SKM-1 treated with dmso at 0.1 percent for 144 hours (cell line): ENCODE data around the gene PARVA.

ENCODE experiments used
- DNase-seq: peaks from one replicate; lab custom pipeline; 2025; ENCODE audit not compliant: unreplicated experiment; lab: John Stamatoyannopoulos, UW

Gene PARVA

GRCh38 chr11:12524865-12525264 is 147.5 kb downstream of the PARVA start:
- no peak for DNase-seq

- no peak for DNase-seq
These were observed 148.2 kb downstream of the PARVA start for GRCh38 chr11:12525466-12526055.

GRCh38 chr11:12526789-12527188 is 149.4 kb downstream of the PARVA start:
- DNase-seq: no peak

GRCh38 chr11:12528487-12528886 is 151.1 kb downstream of the PARVA start:
- DNase-seq: no peak

GRCh38 chr11:12529041-12529440 is 151.7 kb downstream of the PARVA start:
- no peak for DNase-seq

GRCh38 chr11:12529793-12530192 is 152.4 kb downstream of the PARVA start:
- DNase-seq: no peak

GRCh38 chr11:12531020-12531419 is 153.6 kb downstream of the PARVA start:
- no peak for DNase-seq

- DNase-seq: no peak
These were observed 154.3 kb downstream of the PARVA start for GRCh38 chr11:12531681-12532080.

- DNase-seq: no peak
These were observed 155.2 kb downstream of the PARVA start for GRCh38 chr11:12532580-12532979.

GRCh38 chr11:12534549-12534948 is 157.2 kb downstream of the PARVA start:
- no peak for DNase-seq

- no peak for DNase-seq
These were observed 157.9 kb downstream of the PARVA start for GRCh38 chr11:12535321-12535720.

- DNase-seq: no peak
These were observed 159.2 kb downstream of the PARVA start for GRCh38 chr11:12536566-12536965.

GRCh38 chr11:12537778-12538401 is 160.5 kb downstream of the PARVA start:
- DNase-seq: no peak

GRCh38 chr11:12538889-12539421 is 161.6 kb downstream of the PARVA start:
- DNase-seq: no peak

GRCh38 chr11:12539572-12539971 is 162.2 kb downstream of the PARVA start:
- no peak for DNase-seq

GRCh38 chr11:12540075-12540680 is 162.8 kb downstream of the PARVA start:
- no peak for DNase-seq

GRCh38 chr11:12540913-12541582 is 163.7 kb downstream of the PARVA start:
- DNase-seq: no peak

GRCh38 chr11:12541583-12542151 is 164.3 kb downstream of the PARVA start:
- DNase-seq: no peak

GRCh38 chr11:12542186-12542935 is 165.0 kb downstream of the PARVA start:
- DNase-seq: no peak

GRCh38 chr11:12543596-12544415 is 166.4 kb downstream of the PARVA start:
- no peak for DNase-seq
